ENCODE results near the gene IQSEC1.

IQSEC1 gene

GRCh38 chr3:12902181-12902999 is 170.8 kb downstream of the IQSEC1 start:
- DNase-seq, result no peak

- DNase-seq, result no peak
Observed at GRCh38 chr3:12901623-12902045, 171.6 kb downstream of the IQSEC1 start.

- no peak for DNase-seq
Observed at GRCh38 chr3:12900885-12901411, 172.3 kb downstream of the IQSEC1 start.

GRCh38 chr3:12898965-12899755 is 174.1 kb downstream of the IQSEC1 start:
- DNase-seq, result no peak

- no peak for DNase-seq
Observed at GRCh38 chr3:12898290-12898964, 174.8 kb downstream of the IQSEC1 start.

GRCh38 chr3:12897381-12898289 is 175.6 kb downstream of the IQSEC1 start:
- DNase-seq, result no peak

- DNase-seq, result no peak
Observed at GRCh38 chr3:12896063-12896985, 176.9 kb downstream of the IQSEC1 start.

- DNase-seq, result no peak
Observed at GRCh38 chr3:12895391-12896062, 177.7 kb downstream of the IQSEC1 start.

GRCh38 chr3:12894629-12895028 is 178.6 kb downstream of the IQSEC1 start:
- DNase-seq, result no peak

GRCh38 chr3:12893852-12894251 is 179.4 kb downstream of the IQSEC1 start:
- DNase-seq, result no peak

GRCh38 chr3:12893247-12893646 is 180.0 kb downstream of the IQSEC1 start:
- DNase-seq, result no peak

- no peak for DNase-seq
Observed at GRCh38 chr3:12892840-12893189, 180.4 kb downstream of the IQSEC1 start.

- DNase-seq, result peak; percentile 26
Observed at GRCh38 chr3:12891985-12892839, 181.0 kb downstream of the IQSEC1 start.

- DNase-seq, result no peak
Observed at GRCh38 chr3:12891391-12891984, 181.7 kb downstream of the IQSEC1 start.

- DNase-seq, result no peak
Observed at GRCh38 chr3:12890610-12891390, 182.4 kb downstream of the IQSEC1 start.

GRCh38 chr3:12886736-12887135 is 186.5 kb downstream of the IQSEC1 start:
- DNase-seq, result no peak

- no peak for DNase-seq
Observed at GRCh38 chr3:12886106-12886679, 187.0 kb downstream of the IQSEC1 start.

- no peak for DNase-seq
Observed at GRCh38 chr3:12885583-12885930, 187.7 kb downstream of the IQSEC1 start.

Data from activated T-cell treated with anti-CD3 and anti-CD28 coated beads for 4 hours (primary cell).